Stomach (tissue), 9 donors: ENCODE data around the gene MYO5C. TPM values are rescaled to one million over a fixed set of nuclear protein-coding genes. Genes with fewer than 3 reads are reported as not detected.

Experiments
- DNase-seq, 2 donors: peaks; one replicate each; pipeline versions ENCODE4 v3.0.0 to v3.0.0-alpha.2; 2013 to 2019
- H3K27ac ChIP-seq, 5 donors: fragments of 200-600 bp in 4 of 5; sonication (generic) in 4 of 5; one replicate each; pipeline ENCODE4 v1.5.1; 2013 to 2019; ENCODE audit warnings: mild to moderate bottlenecking in 1 of 5, moderate library complexity in 1 of 5
- H3K27me3 ChIP-seq, 3 donors: fragments of 200-600 bp; sonication (generic); one replicate each; pipeline ENCODE4 v1.5.1; 2017 to 2019; ENCODE audit warnings: mixed run types in 1 of 3
- H3K36me3 ChIP-seq, 4 donors: fragments of 200-600 bp; sonication (generic); 1 replicate in 3 of 4; 2 replicates in 1 of 4; pipeline ENCODE4 v1.5.1; 2016 to 2019
- H3K4me1 ChIP-seq, 4 donors: fragments of 200-600 bp; sonication (generic); one replicate each; pipeline ENCODE4 v1.5.1; 2016 to 2019
- H3K4me3 ChIP-seq, 4 donors: fragments of 200-600 bp; sonication (generic) in 3 of 4; one replicate each; pipeline ENCODE4 v1.5.1; 2016 to 2019; ENCODE audit warnings: mild to moderate bottlenecking in 1 of 4
- H3K9me3 ChIP-seq, 4 donors: fragments of 200-600 bp; sonication (generic); one replicate each; pipeline ENCODE4 v1.5.1; 2016 to 2019
- EP300 ChIP-seq: sonication (generic); formaldehyde crosslinking; IDR thresholded peaks from one replicate; pipeline ENCODE4 v1.6.1; 2017; ENCODE audit warnings: antibody characterized with exemption
- POLR2A ChIP-seq, 4 donors: fragments of 450-650 bp; IDR thresholded peaks; one replicate each; pipeline ENCODE4 v1.6.1; 2016; ENCODE audit warnings: antibody characterized with exemption in 4 of 4, control low read depth in 2 of 4, mild to moderate bottlenecking in 1 of 4, moderate library complexity in 1 of 4
- POLR2AphosphoS5 ChIP-seq, 3 donors: sonication (generic); formaldehyde crosslinking; IDR thresholded peaks; one replicate each; pipeline ENCODE4 v1.6.1; 2016; ENCODE audit warnings: antibody characterized with exemption in 3 of 3
- WGBS, 5 donors: extraction: QIAGEN DNeasy Blood & Tissue Kit in 3 of 5; methylation state at CpG; one replicate each; pipeline versions ENCODE4 v1.1.5 to v1.1.7; 2013 to 2018; 5-methylcytosine and 5-hydroxymethylcytosine counted together
- intact Hi-C: fragments of 100-400 bp; cut with DNase I; formaldehyde crosslinking; loops from one replicate; pipeline ENCODE4 v1.15.1; 2023; ENCODE audit warnings: low total_unique reads
- polyA plus RNA-seq, 3 donors: library from polyadenylated mRNA; stranded (reverse); fragments of 200-250 nt; gene quantifications; one replicate each; pipeline ENCODE4 v1.2.3, GENCODE V29; 2013
- total RNA-seq, 5 donors: library from RNA; depleted of rRNA; stranded (reverse); fragments of >200 nt; gene quantifications; one replicate each; pipeline versions ENCODE4 v1.1.0 to v1.2.3, GENCODE V29; 2014 to 2016
- TF ChIP-seq, protein P1 (sequence below), 7 experiments: fragments of 450-650 bp in 4 of 7; fragments of 200-600 bp in 3 of 7; sonication (generic) in 3 of 7; IDR thresholded peaks; one replicate each; pipeline ENCODE4 v1.5.1; 2016 to 2019; ENCODE audit warnings: antibody characterized with exemption in 7 of 7, control low read depth in 2 of 7, mild to moderate bottlenecking in 1 of 7
- donor health status: healthy with polysubstance abuse.
- donor health status: Bipolar disorder and iron deficiency.
- donor health status: healthy.

Gene MYO5C
- total and polyA plus RNA-seq, 8 donors = 4.3 to 148 (median 25.6) TPM

- Histone ChIP-seq H3K9me3 (no peaks in the 10 kb centered on the region), H3K4me1 (no peaks in the 10 kb centered on the region), H3K36me3 (peaks cover 0 to 43% (median 30%) of the 10 kb centered on the region in 4 donors), H3K27me3 (no peaks in the 10 kb centered on the region), H3K27ac (no peak overlapping the region), H3K4me3 (no peak overlapping the region)
- intact Hi-C loops = no loop called here
- DNase-seq = no peak
- TF ChIP-seq, protein P1, sequence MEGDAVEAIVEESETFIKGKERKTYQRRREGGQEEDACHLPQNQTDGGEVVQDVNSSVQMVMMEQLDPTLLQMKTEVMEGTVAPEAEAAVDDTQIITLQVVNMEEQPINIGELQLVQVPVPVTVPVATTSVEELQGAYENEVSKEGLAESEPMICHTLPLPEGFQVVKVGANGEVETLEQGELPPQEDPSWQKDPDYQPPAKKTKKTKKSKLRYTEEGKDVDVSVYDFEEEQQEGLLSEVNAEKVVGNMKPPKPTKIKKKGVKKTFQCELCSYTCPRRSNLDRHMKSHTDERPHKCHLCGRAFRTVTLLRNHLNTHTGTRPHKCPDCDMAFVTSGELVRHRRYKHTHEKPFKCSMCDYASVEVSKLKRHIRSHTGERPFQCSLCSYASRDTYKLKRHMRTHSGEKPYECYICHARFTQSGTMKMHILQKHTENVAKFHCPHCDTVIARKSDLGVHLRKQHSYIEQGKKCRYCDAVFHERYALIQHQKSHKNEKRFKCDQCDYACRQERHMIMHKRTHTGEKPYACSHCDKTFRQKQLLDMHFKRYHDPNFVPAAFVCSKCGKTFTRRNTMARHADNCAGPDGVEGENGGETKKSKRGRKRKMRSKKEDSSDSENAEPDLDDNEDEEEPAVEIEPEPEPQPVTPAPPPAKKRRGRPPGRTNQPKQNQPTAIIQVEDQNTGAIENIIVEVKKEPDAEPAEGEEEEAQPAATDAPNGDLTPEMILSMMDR (IDR thresholded peaks at IDR 0.05) = no peak
- no peak for TF ChIP-seq POLR2AphosphoS5 (IDR thresholded peaks at IDR 0.05)
- TF ChIP-seq POLR2A (IDR thresholded peaks at IDR 0.05) = no peak
- TF ChIP-seq EP300 = no peak
- WGBS, 5 donors = 95 to 100% (median 99%) methylated on average over 3 of the region's 3 CpGs
Measured at GRCh38 chr15:52159645-52160044, 136.0 kb downstream of the MYO5C start.

DNA sequence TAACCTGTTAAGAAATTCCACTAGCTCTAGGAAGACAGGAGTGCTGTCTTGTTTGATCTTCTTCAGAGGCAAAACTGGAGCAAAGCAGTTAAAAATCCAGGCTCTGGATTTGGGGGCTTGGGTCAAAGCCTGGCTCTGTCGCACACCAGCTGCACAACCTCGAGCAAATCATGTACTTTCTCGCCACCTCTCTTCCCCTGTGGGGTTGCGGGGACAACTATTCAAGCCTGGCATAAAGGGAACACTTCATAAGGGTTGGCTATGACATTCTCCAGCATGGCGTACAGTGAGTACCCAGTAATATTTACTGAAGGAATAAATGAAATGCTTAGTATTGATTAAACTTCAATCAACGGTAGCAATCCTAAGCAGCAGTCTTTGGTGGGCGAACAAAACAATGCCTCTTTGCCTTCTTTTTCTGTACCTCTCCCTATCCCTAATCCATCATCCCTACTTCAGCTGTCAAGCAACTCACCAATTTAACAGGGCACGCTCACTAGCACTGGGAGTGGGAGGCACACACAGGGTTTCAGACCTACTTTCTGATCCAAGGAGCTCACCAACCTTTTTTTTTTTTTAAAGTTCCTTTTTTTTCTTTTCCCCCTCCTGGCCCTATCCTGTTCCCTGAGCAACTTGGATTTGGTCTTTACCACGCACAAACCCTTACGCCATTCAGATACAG is 137.4 kb downstream of the MYO5C start:
- H3K4me3 ChIP-seq = no peak overlapping the region
- no peaks in the 10 kb centered on the region for H3K9me3 ChIP-seq
- no peaks in the 10 kb centered on the region for H3K4me1 ChIP-seq
- H3K36me3 ChIP-seq = peaks cover 0 to 42% (median 26%) of the 10 kb centered on the region in 4 donors
- no peaks in the 10 kb centered on the region for H3K27me3 ChIP-seq
- H3K27ac ChIP-seq = no peak overlapping the region
- 85 to 89% (median 88%) methylated on average over 10 of the region's 10 CpGs for WGBS, 5 donors
- TF ChIP-seq, protein P1 (IDR thresholded peaks at IDR 0.05) = no peak
- no peak for TF ChIP-seq EP300
- no peak for TF ChIP-seq POLR2AphosphoS5 (IDR thresholded peaks at IDR 0.05)
- intact Hi-C loops = no loop called here
- DNase-seq = no peak

DNA sequence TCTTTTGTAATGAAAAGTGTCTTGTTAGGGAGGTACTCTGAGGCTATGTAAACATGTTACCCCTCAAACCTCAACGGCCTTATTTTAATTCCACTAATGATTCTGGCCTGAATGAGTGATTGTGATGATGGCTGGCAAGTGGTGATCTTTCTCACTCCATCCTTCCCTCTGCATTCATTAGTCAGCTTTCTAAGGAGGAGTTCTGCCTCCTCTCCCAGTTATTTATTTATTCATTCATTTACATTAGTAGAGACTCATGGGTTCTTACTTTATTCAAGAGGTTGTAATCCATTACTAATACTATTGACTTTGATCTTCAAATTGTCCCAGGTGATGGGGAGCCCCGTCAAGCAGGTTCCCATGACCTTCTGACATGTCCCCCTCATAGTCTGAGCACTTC is 139.7 kb downstream of the MYO5C start:
- Histone ChIP-seq H3K9me3 (no peaks in the 10 kb centered on the region), H3K27ac (no peak overlapping the region), H3K4me1 (no peaks in the 10 kb centered on the region), H3K36me3 (peaks cover 0 to 41% (median 35%) of the 10 kb centered on the region in 4 donors), H3K4me3 (no peak overlapping the region), H3K27me3 (no peaks in the 10 kb centered on the region)
- no peak for DNase-seq
- no peak for TF ChIP-seq EP300
- TF ChIP-seq, protein P1 (IDR thresholded peaks at IDR 0.05) = no peak
- no peak for TF ChIP-seq POLR2A (IDR thresholded peaks at IDR 0.05)
- no peak for TF ChIP-seq POLR2AphosphoS5 (IDR thresholded peaks at IDR 0.05)
- intact Hi-C loops = no loop called here
- 60 to 77% (median 68%) methylated on average over 2 of the region's 2 CpGs for WGBS, 5 donors

DNA sequence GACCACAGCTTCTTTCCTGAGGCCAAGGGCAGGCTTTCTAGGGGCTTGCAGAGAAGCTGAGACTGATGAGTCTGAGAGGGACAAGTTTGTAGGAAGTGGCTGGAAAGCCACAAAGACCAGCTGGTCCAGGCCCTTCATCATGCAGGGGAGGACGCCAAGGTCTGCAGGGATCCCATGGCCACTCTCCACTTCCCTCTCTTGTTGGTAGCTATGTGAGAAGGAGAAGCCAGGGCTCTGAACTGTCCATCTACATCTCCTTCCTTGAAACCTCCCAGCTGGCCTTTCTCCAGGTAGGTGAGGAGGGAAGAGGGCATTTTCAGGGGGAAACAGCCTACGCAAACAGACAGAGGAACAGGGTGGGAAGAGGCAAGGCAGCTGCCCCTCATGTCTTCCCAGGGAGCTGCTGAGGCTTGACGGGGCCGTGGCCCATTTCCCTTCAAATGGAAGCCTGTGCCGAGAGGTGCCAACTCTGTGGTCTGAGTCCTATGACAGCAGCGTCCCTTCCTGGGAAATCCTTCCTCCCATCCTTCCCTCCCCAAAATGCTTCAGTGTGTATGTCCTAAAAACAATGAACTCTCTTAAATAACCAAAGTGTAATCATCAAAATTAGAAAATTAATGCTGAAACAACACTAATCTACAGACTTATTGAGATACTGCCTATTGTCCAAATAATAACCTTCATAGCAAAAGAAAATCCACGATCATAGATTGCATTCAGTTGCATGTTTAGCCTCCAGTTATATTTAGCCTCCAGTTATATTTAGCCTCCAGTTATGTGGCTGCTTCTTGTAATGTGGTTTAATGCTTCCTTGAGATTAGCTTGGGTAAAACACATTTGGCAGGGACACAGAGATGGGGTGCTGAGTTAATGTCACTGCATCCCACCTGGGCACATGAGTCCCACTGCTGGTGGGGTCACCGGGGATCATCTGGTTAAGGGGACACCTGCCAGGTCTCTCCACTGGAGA is 140.4 kb downstream of the MYO5C start:
- WGBS, 5 donors = 89 to 91% (median 90%) methylated on average over 8 of the region's 8 CpGs
- no peaks in the 10 kb centered on the region for H3K9me3 ChIP-seq
- H3K27ac ChIP-seq = no peak overlapping the region
- H3K27me3 ChIP-seq = no peaks in the 10 kb centered on the region
- no peaks in the 10 kb centered on the region for H3K4me1 ChIP-seq
- TF ChIP-seq POLR2AphosphoS5 (IDR thresholded peaks at IDR 0.05) (no peak), POLR2A (IDR thresholded peaks at IDR 0.05) (no peak), EP300 (no peak)
- TF ChIP-seq, protein P1 (IDR thresholded peaks at IDR 0.05) = no peak
- peaks cover 2 to 41% (median 37%) of the 10 kb centered on the region in 4 donors for H3K36me3 ChIP-seq
- H3K4me3 ChIP-seq = no peak overlapping the region
- intact Hi-C loops = no loop called here
- no peak for DNase-seq
